ENCODE data around the gene NFIC. TPM values are rescaled to one million over a fixed set of nuclear protein-coding genes. Genes with fewer than 3 reads are reported as not detected.

NFIC gene
- total RNA-seq, 1 donor from 2014 or later: 17.8 TPM

DNA sequence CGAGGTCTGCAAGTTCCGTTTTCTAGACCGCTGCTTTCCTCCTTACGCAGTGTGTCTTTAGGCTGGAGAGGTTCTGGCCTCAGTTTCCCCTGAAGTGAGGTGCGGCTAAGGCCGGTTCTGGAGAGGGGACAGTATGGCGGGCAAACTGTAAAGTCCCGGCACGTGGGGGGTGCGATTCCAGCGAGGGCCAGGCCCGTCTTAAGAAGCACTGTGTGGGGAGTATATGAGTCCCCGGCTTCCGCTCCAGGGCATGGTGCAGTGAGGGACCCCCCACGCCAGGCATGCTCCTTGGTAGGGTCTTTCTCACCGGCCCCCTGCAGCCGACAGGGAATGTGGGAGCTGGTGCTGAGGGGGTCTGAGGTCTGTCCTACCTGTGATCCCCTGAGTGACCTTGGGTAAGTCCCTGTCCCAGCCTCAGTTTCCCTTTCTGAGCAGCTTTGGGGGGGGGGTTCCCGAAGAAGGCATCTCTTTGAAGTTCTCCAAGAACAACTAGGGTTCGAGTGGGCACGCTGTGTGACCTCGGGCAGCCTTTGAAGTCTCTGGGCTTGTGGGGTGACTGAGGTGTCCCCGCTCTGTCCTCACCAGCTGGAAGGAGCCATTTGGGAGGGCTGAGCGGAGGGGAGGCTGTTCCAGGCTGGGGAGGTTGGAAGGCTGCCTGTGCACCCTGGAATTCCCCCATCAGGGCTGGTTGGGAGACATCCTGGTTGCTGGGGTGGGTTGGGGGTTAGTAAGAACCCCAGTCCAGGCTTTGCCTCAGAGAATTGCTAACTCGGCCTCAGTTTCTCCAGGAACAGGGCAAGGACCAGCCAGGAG, 1.5 kb downstream of the NFIC start:
- Mint-ChIP-seq H3K9me3 (no peaks in the 10 kb centered on the region), H3K36me3 (no peaks in the 10 kb centered on the region), H3K27ac (no peak overlapping the region), H3K4me3 (peak overlapping the region; percentile 79), H3K4me1 (ENCODE audit: unreplicated experiment) (peaks cover 21% of the 10 kb centered on the region), H3K27me3 (peaks cover 83% of the 10 kb centered on the region)
- no peak for DNase-seq (ENCODE audit: extremely low spot score, unreplicated experiment)
- TF ChIP-seq, protein P1, sequence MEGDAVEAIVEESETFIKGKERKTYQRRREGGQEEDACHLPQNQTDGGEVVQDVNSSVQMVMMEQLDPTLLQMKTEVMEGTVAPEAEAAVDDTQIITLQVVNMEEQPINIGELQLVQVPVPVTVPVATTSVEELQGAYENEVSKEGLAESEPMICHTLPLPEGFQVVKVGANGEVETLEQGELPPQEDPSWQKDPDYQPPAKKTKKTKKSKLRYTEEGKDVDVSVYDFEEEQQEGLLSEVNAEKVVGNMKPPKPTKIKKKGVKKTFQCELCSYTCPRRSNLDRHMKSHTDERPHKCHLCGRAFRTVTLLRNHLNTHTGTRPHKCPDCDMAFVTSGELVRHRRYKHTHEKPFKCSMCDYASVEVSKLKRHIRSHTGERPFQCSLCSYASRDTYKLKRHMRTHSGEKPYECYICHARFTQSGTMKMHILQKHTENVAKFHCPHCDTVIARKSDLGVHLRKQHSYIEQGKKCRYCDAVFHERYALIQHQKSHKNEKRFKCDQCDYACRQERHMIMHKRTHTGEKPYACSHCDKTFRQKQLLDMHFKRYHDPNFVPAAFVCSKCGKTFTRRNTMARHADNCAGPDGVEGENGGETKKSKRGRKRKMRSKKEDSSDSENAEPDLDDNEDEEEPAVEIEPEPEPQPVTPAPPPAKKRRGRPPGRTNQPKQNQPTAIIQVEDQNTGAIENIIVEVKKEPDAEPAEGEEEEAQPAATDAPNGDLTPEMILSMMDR (conservative IDR thresholded peaks at IDR 0.05): no peak

- TF ChIP-seq, protein P1 (conservative IDR thresholded peaks at IDR 0.05): no peak
- H3K9me3 Mint-ChIP-seq: no peaks in the 10 kb centered on the region
- DNase-seq (ENCODE audit: extremely low spot score, unreplicated experiment): no peak
- peak overlapping the region; percentile 76 for H3K4me3 Mint-ChIP-seq
- no peaks in the 10 kb centered on the region for H3K36me3 Mint-ChIP-seq
- peaks cover 80% of the 10 kb centered on the region for H3K27me3 Mint-ChIP-seq
- H3K4me1 Mint-ChIP-seq (ENCODE audit: unreplicated experiment): peaks cover 21% of the 10 kb centered on the region
- H3K27ac Mint-ChIP-seq: peak overlapping the region; percentile 15
Observed at GRCh38 chr19:3368441-3368795, 2.0 kb downstream of the NFIC start.

- Mint-ChIP-seq H3K27ac (peak overlapping the region; percentile 15), H3K9me3 (no peaks in the 10 kb centered on the region), H3K4me3 (peak overlapping the region; percentile 76), H3K27me3 (peaks cover 79% of the 10 kb centered on the region), H3K4me1 (ENCODE audit: unreplicated experiment) (peaks cover 21% of the 10 kb centered on the region), H3K36me3 (no peaks in the 10 kb centered on the region)
- TF ChIP-seq, protein P1 (conservative IDR thresholded peaks at IDR 0.05): no peak
- no peak for DNase-seq (ENCODE audit: extremely low spot score, unreplicated experiment)
Observed at GRCh38 chr19:3368848-3369336, 2.5 kb downstream of the NFIC start.

DNA sequence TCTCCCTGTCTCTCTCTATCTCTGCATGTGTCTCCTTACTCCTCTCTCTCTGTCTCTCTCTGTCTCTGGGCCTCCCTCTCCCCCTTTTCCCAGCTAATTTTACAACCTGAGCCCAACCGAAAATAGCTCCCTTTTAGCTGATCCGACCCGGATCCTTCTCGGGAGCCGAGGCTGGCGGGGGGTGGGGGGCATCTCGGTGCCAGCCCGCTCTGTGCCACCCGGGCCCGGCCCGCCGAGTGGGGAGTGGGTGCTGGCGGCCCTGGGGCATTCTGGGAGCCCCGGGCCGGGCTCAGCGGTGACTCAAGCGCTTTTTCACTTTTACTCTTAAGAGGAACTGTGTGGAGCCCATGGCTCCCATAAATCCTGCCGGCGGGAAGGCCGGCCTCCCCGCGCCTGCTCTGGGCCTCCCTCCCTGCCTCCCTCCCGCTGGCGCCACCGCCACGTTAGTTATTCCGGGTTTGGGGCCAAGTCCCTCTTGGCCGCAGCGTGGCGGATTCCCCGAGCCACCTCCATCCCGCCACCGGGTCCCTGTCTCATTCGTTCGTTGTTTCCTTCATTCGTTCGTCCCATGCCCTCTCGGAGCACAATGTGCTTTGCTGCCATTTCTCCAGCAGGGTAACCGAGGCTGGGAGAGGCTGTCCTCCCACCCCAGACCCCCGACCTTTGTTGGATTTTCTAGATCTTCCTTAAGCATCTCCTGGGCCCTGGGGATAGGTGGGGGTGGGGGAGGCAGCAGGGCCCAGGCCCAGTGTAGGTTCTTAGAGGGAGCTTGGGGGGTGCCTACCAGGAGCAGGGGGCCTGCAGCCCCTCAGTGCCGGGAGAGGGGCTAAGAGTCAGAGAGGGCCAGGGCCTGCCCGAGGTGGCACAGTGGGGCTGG, 3.2 kb downstream of the NFIC start:
- peak overlapping the region; percentile 70 for H3K27ac Mint-ChIP-seq
- peaks cover 21% of the 10 kb centered on the region for H3K4me1 Mint-ChIP-seq (ENCODE audit: unreplicated experiment)
- peak overlapping the region; percentile 78 for H3K4me3 Mint-ChIP-seq
- TF ChIP-seq, protein P1 (conservative IDR thresholded peaks at IDR 0.05): peak; percentile 43
- peaks cover 79% of the 10 kb centered on the region for H3K27me3 Mint-ChIP-seq
- DNase-seq (ENCODE audit: extremely low spot score, unreplicated experiment): no peak
- H3K36me3 Mint-ChIP-seq: no peaks in the 10 kb centered on the region
- no peaks in the 10 kb centered on the region for H3K9me3 Mint-ChIP-seq

GRCh38 chr19:3370214-3370720, 3.9 kb downstream of the NFIC start:
- Mint-ChIP-seq H3K27me3 (peaks cover 74% of the 10 kb centered on the region), H3K4me1 (ENCODE audit: unreplicated experiment) (peaks cover 17% of the 10 kb centered on the region), H3K4me3 (peak overlapping the region; percentile 75), H3K9me3 (no peaks in the 10 kb centered on the region), H3K36me3 (no peaks in the 10 kb centered on the region), H3K27ac (peak overlapping the region; percentile 70)
- TF ChIP-seq, protein P1 (conservative IDR thresholded peaks at IDR 0.05): no peak
- DNase-seq (ENCODE audit: extremely low spot score, unreplicated experiment): no peak
